ENCODE results near the gene RBP3.

RBP3 gene

GRCh38 chr10:47332946-47333345, 15.2 kb upstream of the RBP3 start:
- in situ Hi-C loops (cut with HindIII; ENCODE audit: low pct_unique_long_range_greater_than_20kb, low sequenced_read_pairs): no loop called here
- TF ChIP-seq JUND (IDR thresholded peaks at IDR 0.05; ENCODE audit: low read depth): no peak
- no peak for DNase-seq (ENCODE audit: low read depth in 1 of 2, low spot score in 1 of 2)

GRCh38 chr10:47333532-47333931, 14.6 kb upstream of the RBP3 start:
- DNase-seq (ENCODE audit: low read depth in 1 of 2, low spot score in 1 of 2): no peak
- in situ Hi-C loops (cut with HindIII; ENCODE audit: low pct_unique_long_range_greater_than_20kb, low sequenced_read_pairs): no loop called here
- TF ChIP-seq JUND (IDR thresholded peaks at IDR 0.05; ENCODE audit: low read depth): no peak

- no peak for TF ChIP-seq JUND (IDR thresholded peaks at IDR 0.05; ENCODE audit: low read depth)
- in situ Hi-C loops (cut with HindIII; ENCODE audit: low pct_unique_long_range_greater_than_20kb, low sequenced_read_pairs): no loop called here
Measured at GRCh38 chr10:47334466-47335295, 13.5 kb upstream of the RBP3 start.

GRCh38 chr10:47335906-47336305, 12.3 kb upstream of the RBP3 start:
- no peak for TF ChIP-seq JUND (IDR thresholded peaks at IDR 0.05; ENCODE audit: low read depth)
- no peak for DNase-seq (ENCODE audit: low read depth in 1 of 2, low spot score in 1 of 2)
- in situ Hi-C loops (cut with HindIII; ENCODE audit: low pct_unique_long_range_greater_than_20kb, low sequenced_read_pairs): no loop called here

More at GRCh38 chr10:47334466-47335295, 13.5 kb upstream of the RBP3 start:
- no peak for DNase-seq (ENCODE audit: low read depth in 1 of 2, low spot score in 1 of 2)

- in situ Hi-C loops (cut with HindIII; ENCODE audit: low pct_unique_long_range_greater_than_20kb, low sequenced_read_pairs): no loop called here
- no peak for TF ChIP-seq JUND (IDR thresholded peaks at IDR 0.05; ENCODE audit: low read depth)
- no peak for DNase-seq (ENCODE audit: low read depth in 1 of 2, low spot score in 1 of 2)
Measured at GRCh38 chr10:47336387-47337134, 11.6 kb upstream of the RBP3 start.

GRCh38 chr10:47337310-47337709, 10.9 kb upstream of the RBP3 start:
- DNase-seq (ENCODE audit: low read depth in 1 of 2, low spot score in 1 of 2): no peak
- in situ Hi-C loops (cut with HindIII; ENCODE audit: low pct_unique_long_range_greater_than_20kb, low sequenced_read_pairs): no loop called here
- no peak for TF ChIP-seq JUND (IDR thresholded peaks at IDR 0.05; ENCODE audit: low read depth)

GRCh38 chr10:47339186-47339735, 8.9 kb upstream of the RBP3 start:
- in situ Hi-C loops (cut with HindIII; ENCODE audit: low pct_unique_long_range_greater_than_20kb, low sequenced_read_pairs): no loop called here
- no peak for TF ChIP-seq JUND (IDR thresholded peaks at IDR 0.05; ENCODE audit: low read depth)
- no peak for DNase-seq (ENCODE audit: low read depth in 1 of 2, low spot score in 1 of 2)

GRCh38 chr10:47339759-47340607, 8.2 kb upstream of the RBP3 start:
- no peak for DNase-seq (ENCODE audit: low read depth in 1 of 2, low spot score in 1 of 2)
- in situ Hi-C loops (cut with HindIII; ENCODE audit: low pct_unique_long_range_greater_than_20kb, low sequenced_read_pairs): no loop called here
- no peak for TF ChIP-seq JUND (IDR thresholded peaks at IDR 0.05; ENCODE audit: low read depth)

GRCh38 chr10:47340608-47341170, 7.5 kb upstream of the RBP3 start:
- TF ChIP-seq JUND (IDR thresholded peaks at IDR 0.05; ENCODE audit: low read depth): no peak
- DNase-seq (ENCODE audit: low read depth in 1 of 2, low spot score in 1 of 2): peak; percentile 63 to 72

GRCh38 chr10:47344996-47345870, 2.9 kb upstream of the RBP3 start:
- no peak for TF ChIP-seq JUND (IDR thresholded peaks at IDR 0.05; ENCODE audit: low read depth)
- in situ Hi-C loops (cut with HindIII; ENCODE audit: low pct_unique_long_range_greater_than_20kb, low sequenced_read_pairs): no loop called here
- no peak for DNase-seq (ENCODE audit: low read depth in 1 of 2, low spot score in 1 of 2)

More at GRCh38 chr10:47340608-47341170, 7.5 kb upstream of the RBP3 start:
- in situ Hi-C loops (cut with HindIII; ENCODE audit: low pct_unique_long_range_greater_than_20kb, low sequenced_read_pairs): no loop called here

All from T47D (cell line).